K562 (cell line): ENCODE measurements around the gene PRXL2B. TPM values are rescaled to one million over a fixed set of nuclear protein-coding genes. Genes with fewer than 3 reads are reported as not detected.
A peak's percentile ranks its signal among the peaks of the same experiment; 100 is the strongest.

Experiments
- COPS2 ChIP-seq: fragments of 450-650 bp; conservative IDR thresholded peaks from 2 replicates; pipeline ENCODE4 v1.6.1; 2016; ENCODE audit warnings: mild to moderate bottlenecking, moderate library complexity
- CREB3 ChIP-seq: fragments of 450-650 bp; conservative IDR thresholded peaks from 2 replicates; pipeline ENCODE4 v1.6.1; 2016; ENCODE audit warnings: missing genetic modification characterization, low read depth, mild to moderate bottlenecking, missing compliant biosample characterization, moderate library complexity
- E2F6 ChIP-seq, 2 experiments: IDR thresholded peaks; 2 replicates each; pipeline ENCODE4 v1.6.1; 2011; ENCODE audit warnings: borderline replicate concordance in 1 of 2, control low read depth in 1 of 2, low read depth in 1 of 2, low read length in 1 of 2, mild to moderate bottlenecking in 1 of 2, mixed read lengths in 1 of 2, moderate library complexity in 1 of 2; ENCODE audit not compliant: insufficient read depth in 1 of 2, insufficient read length in 1 of 2, poor library complexity in 1 of 2, severe bottlenecking in 1 of 2; ENCODE audit errors: extremely low read depth in 1 of 2
- HNRNPL ChIP-seq: fragments of 200-400 bp; formaldehyde crosslinking; IDR thresholded peaks from 2 replicates; pipeline ENCODE4 v1.6.1; 2017; ENCODE audit warnings: low read depth, mild to moderate bottlenecking, low read length
- MECOM ChIP-seq: fragments of 250-450 bp; sonication (Bioruptor Pico); IDR thresholded peaks from 2 replicates; pipeline ENCODE4 v1.8.0; 2022; ENCODE audit warnings: inconsistent platforms
- MLX ChIP-seq, 2 experiments: fragments of 450-650 bp in 1 of 2; sonication (generic) in 1 of 2; formaldehyde crosslinking; conservative IDR thresholded peaks; 2 replicates each; pipeline versions ENCODE4 v1.4.0 to v1.8.1; 2020 to 2022; ENCODE audit warnings: mild to moderate bottlenecking in 1 of 2, missing genetic modification reagents in 1 of 2
- NCOR1 ChIP-seq: fragments of 450-650 bp; IDR thresholded peaks from 2 replicates; pipeline ENCODE4 v1.6.1; 2016; ENCODE audit warnings: mild to moderate bottlenecking, moderate library complexity
- PCBP1 ChIP-seq: fragments of 200-400 bp; formaldehyde crosslinking; IDR thresholded peaks from 2 replicates; pipeline ENCODE4 v1.6.1; 2018; ENCODE audit warnings: mild to moderate bottlenecking, low read depth, low read length; ENCODE audit not compliant: poor library complexity, severe bottlenecking
- RAD51 ChIP-seq: fragments of 450-650 bp; IDR thresholded peaks from 2 replicates; pipeline ENCODE4 v1.7.1; 2016; ENCODE audit warnings: low read depth, mild to moderate bottlenecking, borderline replicate concordance
- RERE ChIP-seq: sonication (generic); formaldehyde crosslinking; IDR thresholded peaks from 2 replicates; pipeline ENCODE4 v1.8.0; 2023; ENCODE audit warnings: missing genetic modification reagents, mild to moderate bottlenecking, borderline replicate concordance
- VEZF1 ChIP-seq: fragments of 200-800 bp; sonication (Bioruptor generic); IDR thresholded peaks from 2 replicates; pipeline ENCODE4 v1.6.1; 2017; ENCODE audit warnings: missing genetic modification characterization, missing compliant biosample characterization
- ZBTB7A ChIP-seq: IDR thresholded peaks from 2 replicates; pipeline ENCODE4 v1.6.1; 2011; ENCODE audit warnings: low read depth, mild to moderate bottlenecking, low read length, moderate library complexity, borderline replicate concordance; ENCODE audit not compliant: control insufficient read depth
- ZKSCAN1 ChIP-seq: fragments of 150-350 bp; IDR thresholded peaks from 2 replicates; pipeline ENCODE4 v1.6.1; 2016; ENCODE audit warnings: low read depth, low read length
- ZNF395 ChIP-seq: fragments of 200-800 bp; sonication (Bioruptor generic); IDR thresholded peaks from 2 replicates; pipeline ENCODE4 v1.6.1; 2017; ENCODE audit warnings: missing genetic modification characterization, missing compliant biosample characterization
- polyA plus RNA-seq, 8 experiments: library from polyadenylated mRNA; depleted of rRNA in 4 of 8; stranded (reverse) in 5 of 8; unstranded in 3 of 8; fragments of >200 nt; fragmentation: Nextera tagmentation in 2 of 8; fragmentation: Illumina TruSeq in 1 of 8; extraction: Ambion mirVana in 2 of 8; extraction: Trizol in 1 of 8; gene quantifications; 2 replicates each; pipeline versions ENCODE4 v1.2.1 to v1.2.3, GENCODE V29; 2011 to 2014; ENCODE audit warnings: inconsistent platforms in 1 of 8, missing spikeins in 1 of 8
- total RNA-seq, 7 experiments: library from RNA; depleted of rRNA in 6 of 7; stranded (reverse); fragments of >200 nt in 6 of 7; fragmentation: Illumina TruSeq in 2 of 7; extraction: Trizol in 2 of 7; gene quantifications; 2 replicates each; pipeline versions ENCODE4 v1.2.1 to v1.2.3, GENCODE V29; 2011 to 2021; ENCODE audit warnings: low replicate concordance in 1 of 7

Gene PRXL2B
- total and polyA plus RNA-seq, 9 of the 15 experiments (the other 6 are each of a cell fraction or from before 2014, with no cell fraction given): 0.99 to 25.3 (median 11.8) TPM

- no peak for TF ChIP-seq CREB3 (tag)
- TF ChIP-seq MECOM (CRISPR knock-in tag): no peak
- no peak for TF ChIP-seq RAD51
- TF ChIP-seq E2F6 (IDR thresholded peaks at IDR 0.05; ENCODE audit: borderline replicate concordance in 1 of 2, extremely low read depth in 1 of 2, insufficient read depth in 1 of 2, insufficient read length in 1 of 2, low read depth in 1 of 2, low read length in 1 of 2, poor library complexity in 1 of 2, severe bottlenecking in 1 of 2): peak in 1 of 2 experiments; percentile 75
- TF ChIP-seq ZNF395 (CRISPR knock-in tag): no peak
- no peak for TF ChIP-seq ZKSCAN1
- TF ChIP-seq HNRNPL: no peak
- peak; percentile 89 for TF ChIP-seq ZBTB7A
- TF ChIP-seq COPS2: no peak
- TF ChIP-seq PCBP1: no peak
- TF ChIP-seq NCOR1: no peak
- no peak for TF ChIP-seq MLX (CRISPR knock-in tag; conservative IDR thresholded peaks at IDR 0.05)
- TF ChIP-seq RERE: no peak
- peak; percentile 62 for TF ChIP-seq VEZF1 (CRISPR knock-in tag)
Measured at GRCh38 chr1:2540816-2541492, 45.6 kb upstream of the PRXL2B start (continued).
